HEK293T (cell line): ENCODE data around the gene IL15.

Experiments used
- BHLHE40 ChIP-seq: fragments of 450-650 bp; IDR thresholded peaks from 2 replicates; pipeline ENCODE4 v1.6.1; 2016; ENCODE audit warnings: mild to moderate bottlenecking, moderate library complexity, borderline replicate concordance
- ELF4 ChIP-seq: fragments of 450-650 bp; IDR thresholded peaks from 2 replicates; pipeline ENCODE4 v1.6.1; 2017; ENCODE audit warnings: antibody characterized with exemption
- FOXA1 ChIP-seq: fragments of 450-650 bp; IDR thresholded peaks from 2 replicates; pipeline ENCODE4 v1.6.1; 2016; ENCODE audit warnings: mild to moderate bottlenecking
- SUZ12 ChIP-seq: fragments of 450-650 bp; IDR thresholded peaks from 2 replicates; pipeline ENCODE4 v1.6.1; 2016; ENCODE audit warnings: mild to moderate bottlenecking

- no peak for TF ChIP-seq FOXA1
- no peak for TF ChIP-seq BHLHE40
- no peak for TF ChIP-seq SUZ12
- TF ChIP-seq ELF4 = no peak
Measured at GRCh38 chr4:141659539-141659938, 23.2 kb downstream of the IL15 start.
